Heart right ventricle (tissue), 16 donors: ENCODE measurements around the gene HMGN4. TPM values are rescaled to one million over a fixed set of nuclear protein-coding genes. Genes with fewer than 3 reads are reported as not detected.
A peak's percentile ranks its signal among the peaks of the same experiment; 100 is the strongest.

Experiments
- ATAC-seq, 8 donors: fragments of 200-7000 bp; cut with Tn5 transposase; one replicate each; pipeline ENCODE4 v1.9.1; 2020; ENCODE audit warnings: mild to moderate bottlenecking in 8 of 8, moderate library complexity in 8 of 8, moderate number of reproducible peaks in 1 of 8
- DNase-seq, 2 donors: peaks; one replicate each; pipeline ENCODE4 v3.0.0-alpha.2; 2020
- H3K27ac ChIP-seq, 10 donors: fragments of 200-600 bp; sonication (generic) in 2 of 10; one replicate each; pipeline versions ENCODE4 v1.5.0 to v1.8.0; 2020 to 2022; ENCODE audit warnings: mild to moderate bottlenecking in 3 of 10
- H3K27me3 ChIP-seq, 7 donors: fragments of 200-600 bp; one replicate each; pipeline ENCODE4 v1.8.0; 2021 to 2022; ENCODE audit warnings: mild to moderate bottlenecking in 2 of 7
- H3K36me3 ChIP-seq, 9 donors: fragments of 200-600 bp; sonication (generic) in 1 of 9; one replicate each; pipeline versions ENCODE4 v1.5.0 to v1.8.0; 2020 to 2022; ENCODE audit warnings: mild to moderate bottlenecking in 2 of 9
- H3K4me1 ChIP-seq, 9 donors: fragments of 200-600 bp; sonication (generic) in 1 of 9; one replicate each; pipeline versions ENCODE4 v1.5.0 to v1.8.0; 2020 to 2022; ENCODE audit warnings: mild to moderate bottlenecking in 4 of 9
- H3K4me3 ChIP-seq, 10 donors: fragments of 200-600 bp; sonication (generic) in 2 of 10; one replicate each; pipeline versions ENCODE4 v1.5.0 to v1.8.0; 2020 to 2022; ENCODE audit warnings: mild to moderate bottlenecking in 7 of 10, moderate library complexity in 2 of 10
- H3K9me3 ChIP-seq, 11 donors: fragments of 200-600 bp in 10 of 11; sonication (generic) in 2 of 11; one replicate each; pipeline versions ENCODE4 v1.5.0 to v1.8.0; 2013 to 2022; ENCODE audit warnings: mild to moderate bottlenecking in 2 of 11, control low read depth in 1 of 11, moderate library complexity in 1 of 11
- CTCF ChIP-seq, 9 donors: fragments of 200-600 bp; sonication (generic) in 2 of 9; IDR thresholded peaks; one replicate each; pipeline versions ENCODE4 v1.5.0 to v1.8.0; 2021 to 2022; ENCODE audit warnings: antibody characterized with exemption in 9 of 9, mild to moderate bottlenecking in 5 of 9, moderate library complexity in 1 of 9
- WGBS, 2 donors: extraction: QIAGEN DNeasy Blood & Tissue Kit; methylation state at CpG; one replicate each; pipeline ENCODE4 v1.1.7; 2013; ENCODE audit warnings: inconsistent platforms in 1 of 2; 5-methylcytosine and 5-hydroxymethylcytosine counted together
- intact Hi-C, 10 donors: fragments of 100-400 bp; cut with DNase I; formaldehyde crosslinking; loops; one replicate each; pipeline versions ENCODE4 v1.11.1 to v1.14.2; 2022
- polyA plus RNA-seq, 2 donors: library from polyadenylated mRNA; stranded (reverse); fragments of 200-250 nt; gene quantifications; one replicate each; pipeline ENCODE4 v1.2.3, GENCODE V29; 2013
- total RNA-seq, 10 donors: library from RNA; stranded (reverse); fragmentation: NEBNext Ultra II Directional in 3 of 10; extraction: Animal tissue kit (Norgen Biotek cat#: 25700) in 3 of 10; gene quantifications; one replicate each; pipeline versions ENCODE4 v1.2.1 to v1.2.4, GENCODE V29; 2021 to 2023
- donor health status: Arrhythmogenic right ventricular cardiomyopathy.
- donor health status: ischemic (EF 13 %, LVEDD 7.1; RV severe dilation, severe dysfunction).
- donor health status: healthy with polysubstance abuse.
- donor health status: DM: no; HTN: yes; CAD: no.
- donor health status: DM: no; HTN: no; CAD: no.
- donor health status: ischemic (EF 25% LVEDD 6.9; RV normal size, moderate dysfunction).
- donor health status: ischemic (EF 25% LVEDD 5.7; RV mildly dilated, moderate dysfunction).
- donor health status: healthy.
- donor health status: DM: yes; HTN: yes; CAD: no.
- donor health status: Ischemic cardiomyopathy.
- donor health status: ischemic (EF 35%, LVEDD 5.7; RV mildly dilated, moderate dysfunction).
- donor health status: nonischemic (EF 11% LVEDD 7.7; RV severe dilation, severe dysfunction).
- donor health status: DM: yes; HTN: yes; CAD: no.
- donor health status: PGD.
- donor health status: ischemic (EF 29% LVEDD 5.4; RV normal size, mild dysfunction).
- donor health status: nonischemic (EF 23%, LVEDD 6.1; RV moderate dilation, normal function).

Gene HMGN4
- total and polyA plus RNA-seq, 12 donors = 8.2 to 35.0 (median 29.8) TPM

GRCh38 chr6:26500102-26500501, 38.1 kb upstream of the HMGN4 start, which contains the start of gene BTN1A1:
TSS of gene BTN1A1 (plus strand) at chr6:26500303. CDS start at chr6:26501287, 984 bp downstream.
- no peak for DNase-seq
- H3K4me1 ChIP-seq = peaks cover 0 to 13% (median 9%) of the 10 kb centered on the region in 9 donors
- peaks cover 4 to 49% (median 45%) of the 10 kb centered on the region in 7 donors for H3K27me3 ChIP-seq

GRCh38 chr6:26501482-26501986, 36.6 kb upstream of the HMGN4 start:
- Histone ChIP-seq H3K36me3 (no peaks in the 10 kb centered on the region), H3K4me3 (peak overlapping the region; percentile 18 to 50 (median 40)), H3K27ac (no peak overlapping the region), H3K4me1 (peaks cover 0 to 13% (median 9%) of the 10 kb centered on the region in 9 donors), H3K9me3 (no peaks in the 10 kb centered on the region), H3K27me3 (peaks cover 4 to 52% (median 46%) of the 10 kb centered on the region in 7 donors)
- peak in 7 of 8 donors; percentile 28 to 62 (median 52) for ATAC-seq
- WGBS, 2 donors = 5% methylated on average over 49 of the region's 49 CpGs
- intact Hi-C loops = no loop called here
- no peak for TF ChIP-seq CTCF (IDR thresholded peaks at IDR 0.05)
- DNase-seq = peak; percentile 7 to 31

More at GRCh38 chr6:26500102-26500501, 38.1 kb upstream of the HMGN4 start, which contains the start of gene BTN1A1:
- H3K27ac ChIP-seq = no peak within 1 kb of the TSS
- no peak for TF ChIP-seq CTCF (IDR thresholded peaks at IDR 0.05)
- H3K4me3 ChIP-seq = peak within 1 kb of the TSS in 2 of 10 donors; percentile 39 to 43
- ATAC-seq = no peak
- H3K9me3 ChIP-seq = no peaks in the 10 kb centered on the region
- H3K36me3 ChIP-seq = no peaks in the 10 kb centered on the region
- 46 to 62% methylated on average over 2 of the region's 2 CpGs for WGBS, 2 donors
- intact Hi-C loops = no loop called here

GRCh38 chr6:26502165-26502564, 36.0 kb upstream of the HMGN4 start:
- DNase-seq (no peak), ATAC-seq (no peak)
- intact Hi-C loops = no loop called here
- no peaks in the 10 kb centered on the region for H3K36me3 ChIP-seq
- peak overlapping the region in 3 of 10 donors; percentile 18 to 45 (median 41) for H3K4me3 ChIP-seq
- H3K27ac ChIP-seq = no peak overlapping the region
- H3K27me3 ChIP-seq = peaks cover 4 to 52% (median 46%) of the 10 kb centered on the region in 7 donors
- TF ChIP-seq CTCF (IDR thresholded peaks at IDR 0.05) = no peak
- H3K4me1 ChIP-seq = peaks cover 0 to 13% (median 9%) of the 10 kb centered on the region in 9 donors
- no peaks in the 10 kb centered on the region for H3K9me3 ChIP-seq

GRCh38 chr6:26502626-26503025, 35.5 kb upstream of the HMGN4 start:
- Histone ChIP-seq H3K36me3 (no peaks in the 10 kb centered on the region), H3K9me3 (no peaks in the 10 kb centered on the region), H3K27me3 (peaks cover 4 to 52% (median 46%) of the 10 kb centered on the region in 7 donors), H3K4me1 (peaks cover 0 to 13% (median 9%) of the 10 kb centered on the region in 9 donors), H3K4me3 (no peak overlapping the region), H3K27ac (no peak overlapping the region)
- ATAC-seq (no peak), DNase-seq (no peak)
- 93 to 95% methylated on average over 3 of the region's 3 CpGs for WGBS, 2 donors
- intact Hi-C loops = no loop called here
- TF ChIP-seq CTCF (IDR thresholded peaks at IDR 0.05) = no peak
